Smooth muscle cell (in vitro differentiated cells): ENCODE results near the gene UGT1A7. TPM values are rescaled to one million over a fixed set of nuclear protein-coding genes. Genes with fewer than 3 reads are reported as not detected.

Experiments used
- DNase-seq: peaks from one replicate; lab custom pipeline; 2025; ENCODE audit not compliant: unreplicated experiment; lab: John Stamatoyannopoulos, UW
- H2AFZ ChIP-seq: fragments of 200-600 bp; sonication (generic); 2 replicates; pipeline ENCODE4 v1.6.0; 2016; ENCODE audit warnings: antibody characterized with exemption, low read depth, mild to moderate bottlenecking
- H3F3A ChIP-seq: fragments of 200-600 bp; sonication (generic); 2 replicates; pipeline ENCODE4 v1.6.0; 2017; ENCODE audit warnings: antibody characterized with exemption, low read depth
- H3K27ac ChIP-seq: fragments of 200-600 bp; sonication (generic); 2 replicates; pipeline ENCODE4 v1.5.1; 2016; ENCODE audit warnings: low read depth, mild to moderate bottlenecking
- H3K27me3 ChIP-seq: fragments of 200-600 bp; sonication (generic); 2 replicates; pipeline ENCODE4 v1.6.1; 2016; ENCODE audit warnings: low read depth, mild to moderate bottlenecking
- H3K36me3 ChIP-seq: fragments of 200-600 bp; sonication (generic); 2 replicates; pipeline ENCODE4 v1.5.1; 2016; ENCODE audit warnings: low read depth
- H3K4me1 ChIP-seq: fragments of 200-600 bp; sonication (generic); 2 replicates; pipeline ENCODE4 v1.5.1; 2016; ENCODE audit warnings: low read depth
- H3K4me2 ChIP-seq: fragments of 200-600 bp; sonication (generic); 2 replicates; pipeline ENCODE4 v1.6.0; 2016; ENCODE audit warnings: mild to moderate bottlenecking
- H3K4me3 ChIP-seq: fragments of 200-600 bp; sonication (generic); 2 replicates; pipeline ENCODE4 v1.5.1; 2016; ENCODE audit warnings: mild to moderate bottlenecking
- H3K79me2 ChIP-seq: fragments of 200-600 bp; sonication (generic); 2 replicates; pipeline ENCODE4 v1.6.0; 2016; ENCODE audit warnings: low read depth, mild to moderate bottlenecking
- H3K9ac ChIP-seq: fragments of 200-600 bp; sonication (generic); 2 replicates; pipeline ENCODE4 v1.6.0; 2016; ENCODE audit warnings: low read depth
- H3K9me3 ChIP-seq: fragments of 200-600 bp; sonication (generic); replicated peaks from 2 replicates; pipeline ENCODE4 v1.5.1; 2016; ENCODE audit warnings: low read depth
- H4K20me1 ChIP-seq: fragments of 200-600 bp; sonication (generic); 2 replicates; pipeline ENCODE4 v1.6.0; 2016; ENCODE audit warnings: low read depth
- CTCF ChIP-seq: fragments of 200-600 bp; sonication (generic); IDR thresholded peaks from 2 replicates; pipeline ENCODE4 v1.5.1; 2017; ENCODE audit warnings: borderline replicate concordance, mild to moderate bottlenecking, antibody characterized with exemption; ENCODE audit not compliant: insufficient read depth, poor library complexity, severe bottlenecking
- WGBS: methylation state at CpG from one replicate; pipeline ENCODE4 v1.1.7; 2016; ENCODE audit warnings: low lambda C conversion rate; 5-methylcytosine and 5-hydroxymethylcytosine counted together
- polyA plus RNA-seq: library from polyadenylated mRNA; unstranded; fragments of >200 nt; fragmentation: Nextera tagmentation; extraction: Ambion mirVana; gene quantifications from 2 replicates; pipeline ENCODE4 v1.2.1, GENCODE V29; 2016
- total RNA-seq: library from RNA; depleted of rRNA; stranded (reverse); fragments of >200 nt; gene quantifications from 2 replicates; pipeline ENCODE4 v1.2.3, GENCODE V29; 2014

Gene UGT1A7
- total and polyA plus RNA-seq, 2 experiments from 2014 or later, result not detected

GRCh38 chr2:233819884-233820773 lies 138.4 kb downstream of the UGT1A7 start:
- H3K9ac ChIP-seq, result no peak overlapping the region
- no peaks in the 10 kb centered on the region for H3K36me3 ChIP-seq
- H3K79me2 ChIP-seq, result no peaks in the 10 kb centered on the region
- no peak overlapping the region for H3K4me2 ChIP-seq
- no peaks in the 10 kb centered on the region for H4K20me1 ChIP-seq
- H3K27ac ChIP-seq, result no peak overlapping the region
- no peaks in the 10 kb centered on the region for H3F3A ChIP-seq
- H3K9me3 ChIP-seq, result no peaks in the 10 kb centered on the region
- no peak overlapping the region for H3K4me3 ChIP-seq
- no peaks in the 10 kb centered on the region for H3K4me1 ChIP-seq
- H2AFZ ChIP-seq, result no peak overlapping the region
- no peak for TF ChIP-seq CTCF
- WGBS, result 93% methylated on average over 14 of the region's 18 CpGs
- no peaks in the 10 kb centered on the region for H3K27me3 ChIP-seq
- DNase-seq, result no peak

- H3K4me1 ChIP-seq, result no peaks in the 10 kb centered on the region
- DNase-seq, result no peak
- H3K79me2 ChIP-seq, result no peaks in the 10 kb centered on the region
- WGBS, result 87% methylated on average over 6 of the region's 6 CpGs
- no peak overlapping the region for H3K27ac ChIP-seq
- no peaks in the 10 kb centered on the region for H4K20me1 ChIP-seq
- no peak overlapping the region for H3K9ac ChIP-seq
- no peaks in the 10 kb centered on the region for H3F3A ChIP-seq
- H3K9me3 ChIP-seq, result no peaks in the 10 kb centered on the region
- no peaks in the 10 kb centered on the region for H3K27me3 ChIP-seq
- H3K4me2 ChIP-seq, result no peak overlapping the region
- no peak overlapping the region for H2AFZ ChIP-seq
- H3K4me3 ChIP-seq, result no peak overlapping the region
- TF ChIP-seq CTCF, result no peak
- no peaks in the 10 kb centered on the region for H3K36me3 ChIP-seq
Measured at GRCh38 chr2:233820774-233821105, 139.0 kb downstream of the UGT1A7 start.

GRCh38 chr2:233821196-233821595 lies 139.5 kb downstream of the UGT1A7 start:
- Histone ChIP-seq H3K79me2 (no peaks in the 10 kb centered on the region), H3K36me3 (no peaks in the 10 kb centered on the region), H3K4me1 (no peaks in the 10 kb centered on the region), H4K20me1 (no peaks in the 10 kb centered on the region), H3F3A (no peaks in the 10 kb centered on the region), H3K9me3 (no peaks in the 10 kb centered on the region), H3K27me3 (no peaks in the 10 kb centered on the region), H3K4me3 (no peak overlapping the region), H3K4me2 (no peak overlapping the region), H3K27ac (no peak overlapping the region), H2AFZ (no peak overlapping the region), H3K9ac (no peak overlapping the region)
- TF ChIP-seq CTCF, result no peak
- 100% methylated on average over 3 of the region's 3 CpGs for WGBS
- no peak for DNase-seq

- no peak for TF ChIP-seq CTCF
Measured at GRCh38 chr2:233821709-233822100, 140.0 kb downstream of the UGT1A7 start.

More at GRCh38 chr2:233821709-233822100, 140.0 kb downstream of the UGT1A7 start:
- no peaks in the 10 kb centered on the region for H3K9me3 ChIP-seq
- no peaks in the 10 kb centered on the region for H3K27me3 ChIP-seq
- H3K4me1 ChIP-seq, result no peaks in the 10 kb centered on the region
- no peak overlapping the region for H2AFZ ChIP-seq
- no peaks in the 10 kb centered on the region for H3F3A ChIP-seq
- no peak overlapping the region for H3K27ac ChIP-seq
- no peak overlapping the region for H3K4me2 ChIP-seq
- H3K9ac ChIP-seq, result no peak overlapping the region
- no peaks in the 10 kb centered on the region for H4K20me1 ChIP-seq
- DNase-seq, result no peak
- H3K36me3 ChIP-seq, result no peaks in the 10 kb centered on the region
- 93% methylated on average over 8 of the region's 8 CpGs for WGBS
- H3K4me3 ChIP-seq, result no peak overlapping the region
- no peaks in the 10 kb centered on the region for H3K79me2 ChIP-seq
